Amniotic stem cell (primary cell): ENCODE results near the gene GTF2F2.

ENCODE experiments used
- DNase-seq: peaks from one replicate; lab custom pipeline; 2025; lab: John Stamatoyannopoulos, UW

GTF2F2 gene

GRCh38 chr13:45122941-45123340 lies 2.6 kb downstream of the GTF2F2 start:
- no peak for DNase-seq

GRCh38 chr13:45132369-45133064 lies 12.2 kb downstream of the GTF2F2 start:
- DNase-seq = no peak

GRCh38 chr13:45133396-45134118 lies 13.2 kb downstream of the GTF2F2 start:
- no peak for DNase-seq

- no peak for DNase-seq
Measured at GRCh38 chr13:45136741-45137504, 16.6 kb downstream of the GTF2F2 start.

- no peak for DNase-seq
Measured at GRCh38 chr13:45137526-45137925, 17.2 kb downstream of the GTF2F2 start.

- DNase-seq = no peak
Measured at GRCh38 chr13:45138282-45138681, 18.0 kb downstream of the GTF2F2 start.

GRCh38 chr13:45141369-45141768 lies 21.1 kb downstream of the GTF2F2 start:
- DNase-seq = no peak

- DNase-seq = no peak
Measured at GRCh38 chr13:45142440-45143345, 22.4 kb downstream of the GTF2F2 start.

GRCh38 chr13:45143346-45143751 lies 23.0 kb downstream of the GTF2F2 start:
- no peak for DNase-seq

- DNase-seq = no peak
Measured at GRCh38 chr13:45149964-45150363, 29.7 kb downstream of the GTF2F2 start.

- DNase-seq = no peak
Measured at GRCh38 chr13:45156565-45157361, 36.5 kb downstream of the GTF2F2 start.

GRCh38 chr13:45162194-45162593 lies 41.9 kb downstream of the GTF2F2 start:
- no peak for DNase-seq

GRCh38 chr13:45162821-45163220 lies 42.5 kb downstream of the GTF2F2 start:
- peak; percentile 21 for DNase-seq

- DNase-seq = no peak
Measured at GRCh38 chr13:45166858-45167257, 46.5 kb downstream of the GTF2F2 start.

GRCh38 chr13:45167611-45168554 lies 47.6 kb downstream of the GTF2F2 start:
- no peak for DNase-seq

- DNase-seq = no peak
Measured at GRCh38 chr13:45168555-45168930, 48.2 kb downstream of the GTF2F2 start.

GRCh38 chr13:45174478-45174877 lies 54.2 kb downstream of the GTF2F2 start:
- DNase-seq = no peak

- DNase-seq = peak; percentile 29
Measured at GRCh38 chr13:45178349-45179162, 58.2 kb downstream of the GTF2F2 start.

- no peak for DNase-seq
Measured at GRCh38 chr13:45179428-45179827, 59.1 kb downstream of the GTF2F2 start.
